Karpas-422 (cell line): ENCODE measurements around the gene MRPS21. TPM values are rescaled to one million over a fixed set of nuclear protein-coding genes. Genes with fewer than 3 reads are reported as not detected.

Experiments used
- DNase-seq: peaks from one replicate; pipeline ENCODE4 v3.0.0-alpha.2; 2015
- H2AFZ ChIP-seq: fragments of 200-600 bp; sonication (generic); 2 replicates; pipeline ENCODE4 v1.6.1; 2014; ENCODE audit warnings: antibody characterized with exemption, low read length, mixed read lengths
- H3K27ac ChIP-seq: fragments of 200-600 bp; sonication (generic); 2 replicates; pipeline ENCODE4 v1.5.1; 2014; ENCODE audit warnings: mild to moderate bottlenecking, low read length, moderate library complexity
- H3K27me3 ChIP-seq: fragments of 200-600 bp; sonication (generic); 2 replicates; pipeline ENCODE4 v1.6.1; 2014; ENCODE audit warnings: low read length, mixed read lengths
- H3K36me3 ChIP-seq: fragments of 200-600 bp; sonication (generic); 2 replicates; pipeline ENCODE4 v1.6.1; 2014; ENCODE audit warnings: low read length, mixed read lengths; ENCODE audit not compliant: insufficient read depth
- H3K4me1 ChIP-seq: fragments of 200-600 bp; sonication (generic); 2 replicates; pipeline ENCODE4 v1.6.1; 2014; ENCODE audit warnings: mild to moderate bottlenecking, low read length, mixed read lengths
- H3K4me2 ChIP-seq: fragments of 200-600 bp; sonication (generic); 2 replicates; pipeline ENCODE4 v1.6.1; 2014; ENCODE audit warnings: low read length, low read depth, mild to moderate bottlenecking; ENCODE audit not compliant: poor library complexity, severe bottlenecking
- H3K4me3 ChIP-seq: fragments of 200-600 bp; sonication (generic); 2 replicates; pipeline ENCODE4 v1.5.1; 2014; ENCODE audit warnings: mild to moderate bottlenecking, antibody characterized with exemption, low read length, mixed read lengths
- H3K79me2 ChIP-seq: fragments of 200-600 bp; sonication (generic); 2 replicates; pipeline ENCODE4 v1.6.1; 2014; ENCODE audit warnings: mild to moderate bottlenecking, low read length, mixed read lengths
- H3K9ac ChIP-seq: fragments of 200-600 bp; sonication (generic); 2 replicates; pipeline ENCODE4 v1.6.0; 2014; ENCODE audit warnings: low read length
- H3K9me2 ChIP-seq: fragments of 200-600 bp; sonication (generic), shearing (Covaris generic); replicated peaks from 2 replicates; pipeline ENCODE4 v1.6.0; 2014; ENCODE audit warnings: mild to moderate bottlenecking, low read length, moderate library complexity; ENCODE audit not compliant: insufficient read depth
- H3K9me3 ChIP-seq: fragments of 300-700, 200-600 bp; sonication (generic); 2 replicates; pipeline ENCODE4 v1.6.1; 2014; ENCODE audit warnings: low read length, mixed read lengths
- H4K20me1 ChIP-seq: fragments of 200-600 bp; sonication (generic); 2 replicates; pipeline ENCODE4 v1.6.1; 2014; ENCODE audit warnings: mild to moderate bottlenecking, antibody characterized with exemption, low read length, low read depth; ENCODE audit not compliant: insufficient read depth
- total RNA-seq: library from RNA; depleted of rRNA; stranded (reverse); fragments of >200 nt; shearing (Covaris generic); gene quantifications from 2 replicates; pipeline ENCODE4 v1.2.3, GENCODE V29; 2014; ENCODE audit warnings: low replicate concordance; rRNA removed

MRPS21 gene
- 71.0 and 75.0 TPM in 2 replicates for total RNA-seq

DNA sequence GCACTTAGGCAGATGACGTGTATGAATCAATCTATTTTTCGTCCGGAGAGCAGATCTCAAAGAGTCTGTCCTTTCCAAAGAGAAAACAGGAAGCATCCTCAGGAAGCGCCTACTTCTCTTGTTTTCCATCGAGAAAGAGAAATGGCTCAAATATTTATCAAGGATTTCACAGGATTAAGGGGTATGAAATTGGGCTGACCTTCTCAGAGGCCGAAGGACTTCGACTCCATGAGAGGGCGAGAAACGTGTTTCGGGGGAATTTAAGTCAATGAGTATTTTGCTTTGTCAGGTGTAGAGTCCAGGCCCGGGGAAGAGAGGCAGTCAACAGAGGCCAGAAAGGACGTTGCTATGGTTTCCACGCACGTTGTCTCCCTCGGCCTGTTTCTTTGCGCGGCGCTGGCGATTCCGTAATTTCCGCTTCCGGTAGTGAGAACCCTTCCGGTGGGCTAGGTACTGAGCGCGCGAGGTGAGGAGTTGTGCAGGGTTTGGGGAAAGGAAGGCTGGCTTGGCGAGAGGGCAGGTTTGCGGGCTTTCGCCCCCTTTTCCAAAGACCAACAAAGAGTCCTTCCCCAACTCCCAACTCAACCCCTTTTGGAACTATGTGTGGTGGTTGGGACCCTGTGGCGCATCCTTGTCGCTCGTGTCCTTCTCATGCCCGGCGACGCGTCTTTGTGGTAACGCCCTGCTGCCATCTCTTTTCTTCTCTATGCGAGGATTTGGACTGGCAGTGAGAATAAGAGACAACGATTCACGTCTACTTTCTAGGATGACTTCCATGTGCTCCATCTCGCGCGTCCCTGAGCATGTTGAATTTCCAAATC, at the start of gene MRPS21:
MRPS21 (plus strand) TSS at position 429 of the 821 bp plus-strand sequence. CDS start 506 bp downstream, outside the sequence.
- Histone ChIP-seq H3K27me3 (no peaks in the 10 kb centered on the region), H3K27ac (no peak within 1 kb of the TSS), H3K4me1 (peaks cover 34% of the 10 kb centered on the region), H2AFZ (peak within 1 kb of the TSS; percentile 87), H3K9ac (peak within 1 kb of the TSS; percentile 74), H3K36me3 (peaks cover 3% of the 10 kb centered on the region; the same call in 1 of the 2 replicates), H3K4me2 (peak within 1 kb of the TSS; percentile 91), H3K9me2 (no peaks in the 10 kb centered on the region; the same call in 1 of the 2 replicates), H3K4me3 (peak within 1 kb of the TSS; percentile 86), H4K20me1 (no peaks in the 10 kb centered on the region), H3K79me2 (peaks cover 34% of the 10 kb centered on the region), H3K9me3 (no peaks in the 10 kb centered on the region)
- peak; percentile 97 for DNase-seq

DNA sequence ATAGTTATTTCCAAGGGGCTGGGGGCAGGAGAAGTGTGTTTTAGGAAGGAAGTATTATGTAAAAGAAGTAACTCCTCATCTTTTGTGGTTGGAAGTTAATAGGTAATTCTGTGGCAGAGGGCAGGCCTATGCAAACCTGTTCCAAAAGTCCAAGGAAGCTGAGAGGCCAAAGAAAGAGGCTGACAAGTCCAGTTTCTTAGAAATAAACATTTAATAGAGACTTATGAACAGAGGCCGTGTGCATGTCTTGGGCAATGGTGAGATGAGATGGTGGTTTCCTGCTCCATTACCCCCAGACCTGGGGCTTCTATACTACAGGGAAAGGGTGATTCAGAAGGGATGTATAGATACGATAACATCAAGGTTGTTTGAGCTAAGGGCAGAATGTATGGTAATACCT, 43.7 kb upstream of the MRPS21 start:
- DNase-seq, result no peak
- no peak overlapping the region for H3K4me3 ChIP-seq
- H3K4me2 ChIP-seq, result no peak overlapping the region
- no peaks in the 10 kb centered on the region for H3K27me3 ChIP-seq
- no peaks in the 10 kb centered on the region for H3K36me3 ChIP-seq
- H3K4me1 ChIP-seq, result no peaks in the 10 kb centered on the region
- no peaks in the 10 kb centered on the region for H3K9me3 ChIP-seq
- 0 out of 2 replicates have a peak overlapping the region, but pooled peaks have one; percentile 14 for H2AFZ ChIP-seq
- H3K9me2 ChIP-seq, result no peaks in the 10 kb centered on the region
- H3K27ac ChIP-seq, result no peak overlapping the region
- H3K79me2 ChIP-seq, result no peaks in the 10 kb centered on the region
- no peaks in the 10 kb centered on the region for H4K20me1 ChIP-seq
- H3K9ac ChIP-seq, result no peak overlapping the region

DNA sequence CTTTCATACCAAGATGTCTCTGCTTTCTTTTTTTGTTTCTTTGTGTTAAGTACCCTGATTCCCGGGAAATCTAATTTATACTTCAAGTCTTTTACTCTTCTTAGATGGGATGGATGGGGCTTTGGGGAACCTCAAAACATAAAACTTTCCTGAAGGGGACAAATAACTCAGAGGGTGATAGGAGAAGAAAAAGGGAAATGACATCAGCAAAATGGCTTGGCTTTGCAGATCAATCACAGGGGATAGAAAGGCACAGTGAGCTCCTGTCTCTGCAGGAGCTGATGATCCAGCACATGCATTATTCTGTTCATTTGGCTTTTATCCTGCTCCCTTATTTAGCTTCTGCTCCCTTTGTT, 37.5 kb upstream of the MRPS21 start:
- no peaks in the 10 kb centered on the region for H4K20me1 ChIP-seq
- peak; percentile 56 for DNase-seq
- no peaks in the 10 kb centered on the region for H3K79me2 ChIP-seq
- no peaks in the 10 kb centered on the region for H3K9me2 ChIP-seq
- H3K4me2 ChIP-seq, result peak overlapping the region; percentile 78
- peaks cover 3% of the 10 kb centered on the region; the same call in 1 of the 2 replicates for H3K27me3 ChIP-seq
- peak overlapping the region; percentile 65 for H3K9ac ChIP-seq
- H3K36me3 ChIP-seq, result no peaks in the 10 kb centered on the region
- H3K4me1 ChIP-seq, result peaks cover 39% of the 10 kb centered on the region
- no peaks in the 10 kb centered on the region for H3K9me3 ChIP-seq
- H3K27ac ChIP-seq, result no peak overlapping the region
- peak overlapping the region; percentile 65 for H3K4me3 ChIP-seq
- H2AFZ ChIP-seq, result peak overlapping the region; percentile 98

DNA sequence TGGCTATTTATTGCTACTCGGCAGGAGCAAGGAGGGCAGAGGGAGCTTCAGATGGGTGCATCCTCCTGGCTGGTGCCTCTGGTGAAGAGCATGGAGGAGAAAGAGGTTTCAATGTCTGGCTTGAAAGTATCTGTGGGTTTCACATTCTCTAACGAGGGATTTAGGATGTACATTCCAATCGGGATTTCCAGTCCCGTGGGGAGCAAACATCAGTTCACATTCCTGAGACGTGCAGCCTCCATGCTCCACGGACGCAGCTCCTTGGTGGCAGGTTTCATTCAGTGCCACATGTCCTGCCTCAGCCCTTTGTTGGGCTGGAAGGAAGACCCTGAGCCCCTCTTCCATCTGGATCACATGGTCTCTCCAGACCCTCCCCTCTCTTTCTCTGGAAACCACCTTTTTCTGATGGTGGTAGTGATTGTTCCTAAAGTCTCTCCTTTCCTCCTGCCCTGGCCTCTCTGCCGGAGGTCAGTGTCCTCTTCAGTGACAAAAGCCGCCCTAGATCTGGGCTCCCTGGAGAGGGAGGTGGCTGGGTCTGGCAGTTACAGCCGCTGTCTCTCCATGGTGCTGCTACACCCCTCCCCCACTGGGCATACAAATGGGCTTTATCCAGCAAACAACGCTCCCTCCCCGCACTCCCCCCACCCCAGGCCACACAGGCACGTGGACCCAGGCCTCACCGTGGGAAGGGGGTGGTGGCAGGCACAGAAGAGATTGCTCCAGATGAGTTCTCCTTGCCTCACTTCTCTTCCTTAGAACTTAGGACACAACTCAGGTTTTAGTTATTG, 36.9 kb upstream of the MRPS21 start:
- Histone ChIP-seq H3K79me2 (no peaks in the 10 kb centered on the region), H3K36me3 (no peaks in the 10 kb centered on the region), H3K4me2 (peak overlapping the region; percentile 78), H3K9me2 (no peaks in the 10 kb centered on the region), H3K4me1 (peaks cover 39% of the 10 kb centered on the region), H2AFZ (peak overlapping the region; percentile 98), H3K27me3 (peaks cover 3% of the 10 kb centered on the region; the same call in 1 of the 2 replicates), H3K9me3 (no peaks in the 10 kb centered on the region), H3K9ac (peak overlapping the region; percentile 65), H3K4me3 (peak overlapping the region; percentile 65), H4K20me1 (no peaks in the 10 kb centered on the region), H3K27ac (no peak overlapping the region)
- DNase-seq, result no peak

DNA sequence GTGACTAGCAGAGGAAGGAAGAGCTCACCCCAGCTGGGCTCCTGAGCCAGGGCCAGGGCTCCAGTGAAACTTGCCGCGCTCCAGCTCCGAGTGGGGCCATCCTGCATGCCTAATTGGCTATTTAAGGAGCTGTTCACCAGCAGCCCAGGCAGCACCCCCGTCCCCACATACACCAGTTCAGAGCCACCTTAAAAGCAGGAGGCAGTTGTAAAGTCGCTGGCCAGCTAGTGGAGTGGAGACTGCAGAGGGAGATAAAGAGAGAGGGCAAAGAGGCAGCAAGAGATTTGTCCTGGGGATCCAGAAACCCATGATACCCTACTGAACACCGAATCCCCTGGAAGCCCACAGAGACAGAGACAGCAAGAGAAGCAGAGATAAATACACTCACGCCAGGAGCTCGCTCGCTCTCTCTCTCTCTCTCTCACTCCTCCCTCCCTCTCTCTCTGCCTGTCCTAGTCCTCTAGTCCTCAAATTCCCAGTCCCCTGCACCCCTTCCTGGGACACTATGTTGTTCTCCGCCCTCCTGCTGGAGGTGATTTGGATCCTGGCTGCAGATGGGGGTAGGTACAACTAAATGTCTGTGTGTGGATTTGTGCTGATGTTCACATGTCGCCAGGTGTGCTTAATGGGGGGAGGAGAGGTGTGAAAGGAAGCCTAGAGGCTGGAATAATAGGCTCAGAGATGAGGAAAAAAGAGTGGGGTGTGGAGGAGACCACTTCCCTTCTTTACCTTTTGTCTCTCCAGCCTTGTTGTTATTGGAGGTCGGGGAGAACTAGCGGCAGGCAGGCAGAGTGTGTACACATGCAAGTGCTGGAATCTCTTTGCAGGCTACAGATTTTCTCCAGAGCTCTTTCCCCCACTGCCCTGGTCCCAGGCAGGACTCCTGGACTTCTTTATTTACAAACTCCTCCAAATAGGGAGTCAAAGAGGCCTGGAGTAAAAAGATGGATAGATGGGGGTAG, 35.8 kb upstream of the MRPS21 start, which contains the start of gene CA14:
CA14 (plus strand) TSS at position 151 of the 962 bp plus-strand sequence; CDS start at position 506, 355 bp downstream.
- Histone ChIP-seq H2AFZ (peak within 1 kb of the TSS; percentile 98; the same call in 1 of the 2 replicates), H3K4me1 (peaks cover 41% of the 10 kb centered on the region), H3K4me3 (peak within 1 kb of the TSS; percentile 65; the same call in 1 of the 2 replicates), H3K27me3 (peaks cover 3% of the 10 kb centered on the region; the same call in 1 of the 2 replicates), H3K9ac (peak within 1 kb of the TSS; percentile 65), H3K9me2 (no peaks in the 10 kb centered on the region), H3K36me3 (no peaks in the 10 kb centered on the region), H4K20me1 (no peaks in the 10 kb centered on the region), H3K27ac (no peak within 1 kb of the TSS), H3K4me2 (peak within 1 kb of the TSS; percentile 78), H3K9me3 (no peaks in the 10 kb centered on the region), H3K79me2 (no peaks in the 10 kb centered on the region)
- DNase-seq, result no peak

DNA sequence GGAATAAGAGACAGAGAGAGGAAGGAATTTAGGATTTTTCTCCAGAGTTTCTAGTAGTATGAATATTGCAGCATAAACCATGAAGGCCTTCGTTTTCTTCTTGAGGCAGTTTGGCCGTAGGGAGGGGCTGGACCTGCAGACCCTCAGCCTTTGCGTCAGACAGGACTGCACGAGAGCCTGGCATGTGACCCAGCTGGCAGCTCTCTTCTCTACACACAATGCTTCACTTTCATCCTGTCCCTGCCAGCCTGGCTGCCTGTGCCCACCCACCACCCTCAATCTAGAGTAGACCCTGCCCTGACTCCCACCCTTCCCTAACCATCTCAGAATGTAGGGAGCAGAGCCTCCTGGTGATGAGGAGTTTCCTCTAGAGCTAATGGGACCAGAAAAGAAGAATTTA, 34.4 kb upstream of the MRPS21 start:
- Histone ChIP-seq H3K9ac (peak overlapping the region; percentile 28), H3K36me3 (no peaks in the 10 kb centered on the region), H4K20me1 (no peaks in the 10 kb centered on the region), H3K9me2 (no peaks in the 10 kb centered on the region), H3K4me1 (peaks cover 48% of the 10 kb centered on the region), H3K79me2 (no peaks in the 10 kb centered on the region), H3K9me3 (no peaks in the 10 kb centered on the region), H2AFZ (peak overlapping the region; percentile 85; the same call in 1 of the 2 replicates), H3K4me2 (peak overlapping the region; percentile 60), H3K27ac (no peak overlapping the region), H3K4me3 (peak overlapping the region; percentile 50), H3K27me3 (peaks cover 3% of the 10 kb centered on the region; the same call in 1 of the 2 replicates)
- no peak for DNase-seq
